Measurements from ENCODE around the gene ADO. TPM values are rescaled to one million over a fixed set of nuclear protein-coding genes. Genes with fewer than 3 reads are reported as not detected.

Gene ADO
- total RNA-seq, 2 donors from 2014 or later, result 27.1 to 30.1 TPM

DNA sequence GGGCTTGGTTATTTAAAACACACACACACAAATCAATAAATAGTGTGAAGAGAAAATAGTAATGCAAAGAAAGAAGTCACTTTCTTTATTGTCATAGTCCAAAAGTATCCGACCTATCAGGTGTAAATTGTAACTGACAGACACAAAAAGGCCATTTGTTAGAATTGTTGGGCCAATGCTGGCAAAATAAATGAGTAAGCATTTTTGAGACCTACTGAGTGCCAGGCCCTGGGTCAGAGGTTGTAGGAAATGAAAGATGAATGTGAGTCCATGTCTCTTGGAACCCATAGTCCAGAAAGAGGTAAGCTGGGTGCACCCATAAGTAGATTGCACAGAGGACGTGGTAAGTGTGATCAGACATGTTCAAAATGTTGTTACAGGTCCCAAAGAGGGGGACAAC lies 25.1 kb downstream of the ADO start:
- H3K9me3 ChIP-seq (ENCODE audit: control insufficient read depth, low read length), result no peaks in the 10 kb centered on the region
- no peak overlapping the region for H3K4me3 ChIP-seq (ENCODE audit: low read length)
- H3K27ac ChIP-seq (ENCODE audit: low read depth, low read length), result no peak overlapping the region
- TF ChIP-seq, protein P1, sequence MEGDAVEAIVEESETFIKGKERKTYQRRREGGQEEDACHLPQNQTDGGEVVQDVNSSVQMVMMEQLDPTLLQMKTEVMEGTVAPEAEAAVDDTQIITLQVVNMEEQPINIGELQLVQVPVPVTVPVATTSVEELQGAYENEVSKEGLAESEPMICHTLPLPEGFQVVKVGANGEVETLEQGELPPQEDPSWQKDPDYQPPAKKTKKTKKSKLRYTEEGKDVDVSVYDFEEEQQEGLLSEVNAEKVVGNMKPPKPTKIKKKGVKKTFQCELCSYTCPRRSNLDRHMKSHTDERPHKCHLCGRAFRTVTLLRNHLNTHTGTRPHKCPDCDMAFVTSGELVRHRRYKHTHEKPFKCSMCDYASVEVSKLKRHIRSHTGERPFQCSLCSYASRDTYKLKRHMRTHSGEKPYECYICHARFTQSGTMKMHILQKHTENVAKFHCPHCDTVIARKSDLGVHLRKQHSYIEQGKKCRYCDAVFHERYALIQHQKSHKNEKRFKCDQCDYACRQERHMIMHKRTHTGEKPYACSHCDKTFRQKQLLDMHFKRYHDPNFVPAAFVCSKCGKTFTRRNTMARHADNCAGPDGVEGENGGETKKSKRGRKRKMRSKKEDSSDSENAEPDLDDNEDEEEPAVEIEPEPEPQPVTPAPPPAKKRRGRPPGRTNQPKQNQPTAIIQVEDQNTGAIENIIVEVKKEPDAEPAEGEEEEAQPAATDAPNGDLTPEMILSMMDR (conservative IDR thresholded peaks at IDR 0.05), result no peak
- Mint-ChIP-seq H3K9me3 (no peaks in the 10 kb centered on the region), H3K4me1 (no peaks in the 10 kb centered on the region), H3K27me3 (ENCODE audit: insufficient read depth) (peaks cover 1% of the 10 kb centered on the region), H3K4me3 (no peak overlapping the region), H3K36me3 (ENCODE audit: low read depth) (no peaks in the 10 kb centered on the region), H3K27ac (no peak overlapping the region)
- no peak overlapping the region for H3K9ac ChIP-seq (ENCODE audit: extremely low read depth, low read length, poor library complexity, severe bottlenecking)
- no peaks in the 10 kb centered on the region for H3K4me1 ChIP-seq (ENCODE audit: control insufficient read depth, insufficient read depth, low read length)
- no peaks in the 10 kb centered on the region for H3K27me3 ChIP-seq (ENCODE audit: control insufficient read depth, insufficient read depth, low read length, poor library complexity, severe bottlenecking)
- 85 to 89% methylated on average over 2 of the region's 2 CpGs for WGBS, 2 experiments (ENCODE audit: insufficient coverage in 1 of 2, insufficient read length in 1 of 2)
- H3K36me3 ChIP-seq (ENCODE audit: control insufficient read depth, insufficient read depth, low read length), result no peaks in the 10 kb centered on the region
- no peak for DNase-seq

DNA sequence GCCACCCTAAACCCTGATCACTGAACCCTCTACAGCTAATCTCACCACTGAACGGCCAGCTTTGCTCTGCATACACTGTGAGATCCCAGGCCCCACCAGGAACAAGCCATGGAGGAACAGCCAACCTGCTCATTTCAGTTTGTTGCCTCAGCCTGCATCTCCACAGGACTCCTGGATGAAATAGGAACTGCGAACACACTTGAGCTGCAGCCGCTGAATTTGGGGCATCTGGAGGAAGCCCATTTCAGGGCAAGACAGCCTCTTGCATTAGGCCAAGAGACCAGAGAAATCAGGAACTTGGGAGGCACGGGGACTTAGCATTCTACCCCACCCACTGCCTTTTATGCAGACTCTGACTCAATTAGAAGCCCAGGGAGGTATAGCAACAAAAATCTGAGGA lies 26.2 kb downstream of the ADO start:
- H3K27ac ChIP-seq (ENCODE audit: low read depth, low read length), result no peak overlapping the region
- TF ChIP-seq, protein P1 (conservative IDR thresholded peaks at IDR 0.05), result no peak
- Mint-ChIP-seq H3K9me3 (no peaks in the 10 kb centered on the region), H3K27me3 (ENCODE audit: insufficient read depth) (peaks cover 1% of the 10 kb centered on the region), H3K4me3 (no peak overlapping the region), H3K4me1 (no peaks in the 10 kb centered on the region), H3K27ac (no peak overlapping the region), H3K36me3 (ENCODE audit: low read depth) (no peaks in the 10 kb centered on the region)
- H3K9me3 ChIP-seq (ENCODE audit: control insufficient read depth, low read length), result no peaks in the 10 kb centered on the region
- H3K4me3 ChIP-seq (ENCODE audit: low read length), result no peak overlapping the region
- WGBS, 2 experiments (ENCODE audit: insufficient coverage in 1 of 2, insufficient read length in 1 of 2), result 73 to 82% methylated on average over 3 to 4 of the region's 4 CpGs
- H3K4me1 ChIP-seq (ENCODE audit: control insufficient read depth, insufficient read depth, low read length), result no peaks in the 10 kb centered on the region
- DNase-seq, result no peak
- no peaks in the 10 kb centered on the region for H3K27me3 ChIP-seq (ENCODE audit: control insufficient read depth, insufficient read depth, low read length, poor library complexity, severe bottlenecking)
- H3K9ac ChIP-seq (ENCODE audit: extremely low read depth, low read length, poor library complexity, severe bottlenecking), result no peak overlapping the region
- H3K36me3 ChIP-seq (ENCODE audit: control insufficient read depth, insufficient read depth, low read length), result no peaks in the 10 kb centered on the region

DNA sequence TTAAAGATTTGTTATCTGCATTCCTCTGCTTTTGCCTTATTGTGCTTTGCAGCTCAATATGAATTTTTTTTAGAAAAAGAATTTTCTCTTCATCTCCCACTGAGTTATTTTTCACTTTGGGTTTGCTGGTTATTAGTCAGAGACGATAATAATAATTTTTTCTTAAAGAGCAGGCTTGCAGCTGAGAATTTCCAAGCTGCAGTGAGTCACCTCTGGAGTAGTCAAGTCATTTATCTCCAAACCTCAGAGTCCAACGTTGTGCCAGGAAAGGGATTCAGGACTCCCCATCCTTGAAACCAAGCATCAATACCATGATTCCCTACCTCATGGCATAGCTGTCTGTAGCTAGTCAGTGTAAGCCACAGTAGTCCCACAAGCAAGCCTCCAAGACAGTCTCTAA lies 26.8 kb downstream of the ADO start:
- TF ChIP-seq, protein P1 (conservative IDR thresholded peaks at IDR 0.05), result no peak
- H3K27ac Mint-ChIP-seq, result no peak overlapping the region
- H3K4me3 Mint-ChIP-seq, result no peak overlapping the region
- no peaks in the 10 kb centered on the region for H3K27me3 Mint-ChIP-seq (ENCODE audit: insufficient read depth)
- Histone ChIP-seq H3K9me3 (ENCODE audit: control insufficient read depth, low read length) (no peaks in the 10 kb centered on the region), H3K27me3 (ENCODE audit: control insufficient read depth, insufficient read depth, low read length, poor library complexity, severe bottlenecking) (no peaks in the 10 kb centered on the region), H3K9ac (ENCODE audit: extremely low read depth, low read length, poor library complexity, severe bottlenecking) (no peak overlapping the region), H3K27ac (ENCODE audit: low read depth, low read length) (no peak overlapping the region), H3K4me1 (ENCODE audit: control insufficient read depth, insufficient read depth, low read length) (no peaks in the 10 kb centered on the region), H3K36me3 (ENCODE audit: control insufficient read depth, insufficient read depth, low read length) (no peaks in the 10 kb centered on the region), H3K4me3 (ENCODE audit: low read length) (no peak overlapping the region)
- no peaks in the 10 kb centered on the region for H3K36me3 Mint-ChIP-seq (ENCODE audit: low read depth)
- WGBS, 2 experiments (ENCODE audit: insufficient coverage in 1 of 2, insufficient read length in 1 of 2), result 75% methylated on average over 2 of the region's 2 CpGs; no CpG with 5 or more reads in 1 of the 2 experiments
- no peaks in the 10 kb centered on the region for H3K9me3 Mint-ChIP-seq
- no peak for DNase-seq
- H3K4me1 Mint-ChIP-seq, result no peaks in the 10 kb centered on the region
